SK-N-SH (cell line): Measurements from ENCODE around the gene ATP6V0C. TPM values are rescaled to one million over a fixed set of nuclear protein-coding genes. Genes with fewer than 3 reads are reported as not detected.

Source experiments
- CTCF ChIA-PET: fragments of 300-600, 350-600 bp; formaldehyde crosslinking; extraction: SDS; loops from one replicate; lab custom pipeline; 2021; lab: Yijun Ruan, JAX
- POLR2A ChIA-PET: fragments of 350-600 bp; sonication (Branson Sonifier 250); formaldehyde crosslinking; extraction: SDS; loops from one replicate; lab custom pipeline; 2020; ENCODE audit warnings: antibody characterized with exemption, inconsistent platforms; lab: Yijun Ruan, JAX
- DNase-seq: peaks from one replicate; pipeline ENCODE4 v3.0.0; 2012
- H2AFZ ChIP-seq: fragments of 200-600 bp; sonication (generic); 2 replicates; pipeline ENCODE4 v1.8.1; 2016; ENCODE audit warnings: antibody characterized with exemption, mild to moderate bottlenecking, low read depth
- H3F3A ChIP-seq: fragments of 200-600 bp; sonication (generic); replicated peaks from 2 replicates; pipeline ENCODE3; 2016; ENCODE audit warnings: antibody characterized with exemption, mild to moderate bottlenecking; ENCODE audit not compliant: insufficient read depth
- H3K27ac ChIP-seq, 2 experiments: fragments of 200-500 bp in 1 of 2; fragments of 200-600 bp in 1 of 2; sonication (Bioruptor generic) in 1 of 2; sonication (generic), shearing (Covaris generic) in 1 of 2; 2 replicates each; pipeline versions ENCODE4 v1.5.1 to v1.6.1; 2014 to 2016; ENCODE audit warnings: low read depth in 2 of 2, inconsistent platforms in 1 of 2, low read length in 1 of 2, mild to moderate bottlenecking in 1 of 2, mixed read lengths in 1 of 2
- H3K27me3 ChIP-seq: fragments of 200-600 bp; sonication (generic), shearing (Covaris generic); 2 replicates; pipeline ENCODE4 v1.6.1; 2016; ENCODE audit warnings: mixed run types; ENCODE audit not compliant: insufficient read depth
- H3K36me3 ChIP-seq, 2 experiments: fragments of 200-500 bp in 1 of 2; fragments of 200-600 bp in 1 of 2; sonication (Bioruptor generic) in 1 of 2; sonication (generic) in 1 of 2; replicated peaks in 1 of 2; 2 replicates each; pipeline versions ENCODE3 to v1.5.1; 2014 to 2016; ENCODE audit warnings: low read length in 1 of 2, mild to moderate bottlenecking in 1 of 2; ENCODE audit not compliant: insufficient read depth in 2 of 2, control insufficient read depth in 1 of 2
- H3K4me1 ChIP-seq, 2 experiments: fragments of 200-500 bp in 1 of 2; fragments of 200-600 bp in 1 of 2; sonication (Bioruptor generic) in 1 of 2; sonication (generic), shearing (Covaris generic) in 1 of 2; 2 replicates each; pipeline versions ENCODE4 v1.5.1 to v1.6.1; 2014 to 2016; ENCODE audit warnings: low read depth in 1 of 2, low read length in 1 of 2, mixed run types in 1 of 2; ENCODE audit not compliant: insufficient read depth in 2 of 2, control insufficient read depth in 1 of 2
- H3K4me2 ChIP-seq: fragments of 200-600 bp; sonication (generic), shearing (Covaris generic); 2 replicates; pipeline ENCODE4 v1.6.1; 2017; ENCODE audit warnings: mixed run types
- H3K4me3 ChIP-seq, 2 experiments: fragments of 200-500 bp in 1 of 2; fragments of 200-600 bp in 1 of 2; sonication (Bioruptor generic) in 1 of 2; sonication (generic), shearing (Covaris generic) in 1 of 2; 2 replicates each; pipeline versions ENCODE4 v1.5.1 to v1.8.1; 2014 to 2016; ENCODE audit warnings: low read depth in 2 of 2, inconsistent platforms in 1 of 2, low read length in 1 of 2, mild to moderate bottlenecking in 1 of 2, mixed read lengths in 1 of 2, moderate library complexity in 1 of 2
- H3K79me2 ChIP-seq: fragments of 200-600 bp; sonication (generic); 2 replicates; pipeline ENCODE4 v1.8.1; 2017; ENCODE audit warnings: mild to moderate bottlenecking; ENCODE audit not compliant: insufficient read depth
- H3K9ac ChIP-seq: fragments of 200-600 bp; sonication (generic); 2 replicates; pipeline ENCODE4 v1.6.1; 2017; ENCODE audit warnings: mixed run types
- H3K9me2 ChIP-seq: fragments of 200-600 bp; sonication (generic); 2 replicates; pipeline ENCODE4 v1.6.1; 2017; ENCODE audit warnings: mixed run types
- H3K9me3 ChIP-seq: fragments of 200-600 bp; sonication (generic); 2 replicates; pipeline ENCODE4 v1.6.1; 2017; ENCODE audit warnings: mixed run types, mild to moderate bottlenecking, moderate library complexity
- H4K20me1 ChIP-seq: fragments of 200-600 bp; sonication (generic); 2 replicates; pipeline ENCODE4 v1.6.1; 2017; ENCODE audit warnings: mild to moderate bottlenecking, mixed run types; ENCODE audit not compliant: insufficient read depth
- CHD2 ChIP-seq: fragments of 150-350 bp; IDR thresholded peaks from 2 replicates; pipeline ENCODE4 v1.6.1; 2018; ENCODE audit warnings: low read length; ENCODE audit not compliant: partially characterized antibody
- EZH2phosphoT487 ChIP-seq: fragments of 200-600 bp; sonication (generic); IDR thresholded peaks from 2 replicates; pipeline ENCODE4 v1.6.1; 2017; ENCODE audit warnings: low read depth, mixed run types, mild to moderate bottlenecking, antibody characterized with exemption, moderate library complexity, borderline replicate concordance
- FOSL2 ChIP-seq: IDR thresholded peaks from 2 replicates; pipeline ENCODE4 v1.4.0; 2012; ENCODE audit warnings: low read depth, mild to moderate bottlenecking, moderate library complexity, borderline replicate concordance
- FOXJ3 ChIP-seq: sonication (generic); formaldehyde crosslinking; IDR thresholded peaks from 2 replicates; pipeline ENCODE4 v1.5.1; 2020; ENCODE audit warnings: mild to moderate bottlenecking, missing genetic modification reagents
- FOXM1 ChIP-seq: IDR thresholded peaks from 2 replicates; pipeline ENCODE4 v1.4.0; 2012; ENCODE audit warnings: low read depth, mild to moderate bottlenecking
- GABPA ChIP-seq: IDR thresholded peaks from 2 replicates; pipeline ENCODE4 v1.4.0; 2012; ENCODE audit warnings: low read depth, mild to moderate bottlenecking
- IRF3 ChIP-seq: fragments of 150-350 bp; IDR thresholded peaks from 2 replicates; pipeline ENCODE4 v1.6.1; 2016; ENCODE audit warnings: mild to moderate bottlenecking, low read depth, low read length
- MXI1 ChIP-seq: IDR thresholded peaks from 2 replicates; pipeline ENCODE4 v1.6.1; 2012; ENCODE audit warnings: mild to moderate bottlenecking, low read depth, low read length, improper control_type of control experiment
- NRF1 ChIP-seq: IDR thresholded peaks from 2 replicates; pipeline ENCODE4 v1.6.1; 2012; ENCODE audit warnings: low read depth, mild to moderate bottlenecking, low read length
- RAD21 ChIP-seq: IDR thresholded peaks from 2 replicates; pipeline ENCODE4 v1.6.1; 2012; ENCODE audit warnings: mild to moderate bottlenecking, low read length
- RFX5 ChIP-seq: IDR thresholded peaks from 2 replicates; pipeline ENCODE4 v1.6.1; 2012; ENCODE audit warnings: mild to moderate bottlenecking, improper control_type of control experiment, low read length
- RXRA ChIP-seq: IDR thresholded peaks from 2 replicates; pipeline ENCODE4 v1.4.0; 2012; ENCODE audit warnings: low read depth, mild to moderate bottlenecking, borderline replicate concordance
- TCF12 ChIP-seq: IDR thresholded peaks from 2 replicates; pipeline ENCODE4 v1.4.0; 2012
- USF2 ChIP-seq: fragments of 150-350 bp; IDR thresholded peaks from 2 replicates; pipeline ENCODE4 v1.6.1; 2017; ENCODE audit warnings: antibody characterized with exemption, low read length, low read depth, borderline replicate concordance
- YY1 ChIP-seq: IDR thresholded peaks from 2 replicates; pipeline ENCODE4 v1.4.0; 2012; ENCODE audit warnings: low read depth, mild to moderate bottlenecking
- ZBTB33 ChIP-seq: IDR thresholded peaks from 2 replicates; pipeline ENCODE4 v1.4.0; 2012; ENCODE audit warnings: low read depth, borderline replicate concordance
- WGBS: methylation state at CpG from one replicate; pipeline ENCODE4 v1.1.6; 2017; ENCODE audit warnings: low lambda C conversion rate; 5-methylcytosine and 5-hydroxymethylcytosine counted together
- polyA plus RNA-seq, 3 experiments: library from polyadenylated mRNA; depleted of rRNA; stranded (reverse); fragments of >200 nt; gene quantifications; 2 replicates each; pipeline ENCODE4 v1.2.3, GENCODE V29; 2012
- TF ChIP-seq, protein P1 (sequence below): IDR thresholded peaks from 2 replicates; pipeline ENCODE4 v1.4.0; 2012; ENCODE audit warnings: low read depth
- TF ChIP-seq, protein P2 (sequence below): fragments of 200-600 bp; sonication (generic); IDR thresholded peaks from 2 replicates; pipeline ENCODE4 v1.6.1; 2017; ENCODE audit warnings: antibody characterized with exemption, mild to moderate bottlenecking, moderate library complexity
- TF ChIP-seq, protein P3 (sequence below): IDR thresholded peaks from 2 replicates; pipeline ENCODE4 v1.6.1; 2012; ENCODE audit warnings: mild to moderate bottlenecking, low read depth, low read length, moderate library complexity

The ATP6V0C gene
- polyA plus RNA-seq, 1 of the 3 experiments (the other 2 are of a cell fraction) = 80.1 TPM

DNA sequence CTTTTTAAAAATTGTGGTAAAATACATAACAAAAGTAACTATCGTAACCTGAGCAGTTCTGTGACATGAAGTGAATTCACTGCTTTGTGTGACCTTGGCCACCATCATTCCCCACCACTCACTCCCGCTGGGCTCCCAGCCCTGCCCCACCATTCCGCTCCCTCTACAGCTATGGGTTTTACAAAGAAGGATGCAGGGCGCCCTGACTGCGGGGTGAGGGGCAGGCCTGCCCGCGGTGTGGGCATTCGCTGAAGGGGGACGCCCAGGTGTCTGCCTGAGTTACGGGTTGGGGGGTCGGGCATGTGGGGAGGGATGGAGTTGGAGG is 17.6 kb downstream of the ATP6V0C start, which contains the start of gene CEMP1:
TSS of gene CEMP1 (minus strand) at position 38 of the 325 bp plus-strand sequence. CDS start 335 bp downstream, outside the sequence.
- POLR2A ChIA-PET = interaction anchor here (0.6 to 2.2 kb wide), 3 partner anchors 11 to 376 kb away, joined by 3 to 15 read pairs (median 5); partner anchors contain the start of gene AMDHD2

More for the DNA sequence above, 17.6 kb downstream of the ATP6V0C start, which contains the start of gene CEMP1:
- Histone ChIP-seq H3K27me3 (no peaks in the 10 kb centered on the region), H3K4me2 (peak within 1 kb of the TSS; percentile 95), H3K9ac (peak within 1 kb of the TSS; percentile 63), H3K4me3 (peak within 1 kb of the TSS; percentile 58 to 67), H3K79me2 (no peaks in the 10 kb centered on the region), H3K27ac (peak within 1 kb of the TSS; percentile 67 to 84), H2AFZ (peak within 1 kb of the TSS; percentile 79; the same call in 1 of the 2 replicates), H3K9me3 (no peaks in the 10 kb centered on the region), H3K36me3 (peaks cover 0 to 15% of the 10 kb centered on the region in 2 experiments), H3K4me1 (peaks cover 0 to 8% of the 10 kb centered on the region in 2 experiments; a peak in 2 of 4 replicates), H3F3A (peaks cover 19% of the 10 kb centered on the region), H4K20me1 (no peaks in the 10 kb centered on the region), H3K9me2 (no peaks in the 10 kb centered on the region)
- no peak for TF ChIP-seq MXI1
- TF ChIP-seq YY1 = no peak
- TF ChIP-seq IRF3 = no peak
- TF ChIP-seq FOXJ3 (CRISPR knock-in tag) = no peak
- no peak for TF ChIP-seq NRF1
- no peak for TF ChIP-seq TCF12
- TF ChIP-seq USF2 = no peak
- TF ChIP-seq, protein P1, sequence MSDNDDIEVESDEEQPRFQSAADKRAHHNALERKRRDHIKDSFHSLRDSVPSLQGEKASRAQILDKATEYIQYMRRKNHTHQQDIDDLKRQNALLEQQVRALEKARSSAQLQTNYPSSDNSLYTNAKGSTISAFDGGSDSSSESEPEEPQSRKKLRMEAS = no peak
- TF ChIP-seq, protein P2, sequence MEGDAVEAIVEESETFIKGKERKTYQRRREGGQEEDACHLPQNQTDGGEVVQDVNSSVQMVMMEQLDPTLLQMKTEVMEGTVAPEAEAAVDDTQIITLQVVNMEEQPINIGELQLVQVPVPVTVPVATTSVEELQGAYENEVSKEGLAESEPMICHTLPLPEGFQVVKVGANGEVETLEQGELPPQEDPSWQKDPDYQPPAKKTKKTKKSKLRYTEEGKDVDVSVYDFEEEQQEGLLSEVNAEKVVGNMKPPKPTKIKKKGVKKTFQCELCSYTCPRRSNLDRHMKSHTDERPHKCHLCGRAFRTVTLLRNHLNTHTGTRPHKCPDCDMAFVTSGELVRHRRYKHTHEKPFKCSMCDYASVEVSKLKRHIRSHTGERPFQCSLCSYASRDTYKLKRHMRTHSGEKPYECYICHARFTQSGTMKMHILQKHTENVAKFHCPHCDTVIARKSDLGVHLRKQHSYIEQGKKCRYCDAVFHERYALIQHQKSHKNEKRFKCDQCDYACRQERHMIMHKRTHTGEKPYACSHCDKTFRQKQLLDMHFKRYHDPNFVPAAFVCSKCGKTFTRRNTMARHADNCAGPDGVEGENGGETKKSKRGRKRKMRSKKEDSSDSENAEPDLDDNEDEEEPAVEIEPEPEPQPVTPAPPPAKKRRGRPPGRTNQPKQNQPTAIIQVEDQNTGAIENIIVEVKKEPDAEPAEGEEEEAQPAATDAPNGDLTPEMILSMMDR = no peak
- no peak for TF ChIP-seq RFX5
- TF ChIP-seq FOSL2 = no peak
- no peak for TF ChIP-seq RXRA
- no peak for TF ChIP-seq FOXM1
- no peak for TF ChIP-seq GABPA
- no peak for TF ChIP-seq EZH2phosphoT487
- TF ChIP-seq CHD2 = no peak
- no peak for TF ChIP-seq ZBTB33
- TF ChIP-seq, protein P3, sequence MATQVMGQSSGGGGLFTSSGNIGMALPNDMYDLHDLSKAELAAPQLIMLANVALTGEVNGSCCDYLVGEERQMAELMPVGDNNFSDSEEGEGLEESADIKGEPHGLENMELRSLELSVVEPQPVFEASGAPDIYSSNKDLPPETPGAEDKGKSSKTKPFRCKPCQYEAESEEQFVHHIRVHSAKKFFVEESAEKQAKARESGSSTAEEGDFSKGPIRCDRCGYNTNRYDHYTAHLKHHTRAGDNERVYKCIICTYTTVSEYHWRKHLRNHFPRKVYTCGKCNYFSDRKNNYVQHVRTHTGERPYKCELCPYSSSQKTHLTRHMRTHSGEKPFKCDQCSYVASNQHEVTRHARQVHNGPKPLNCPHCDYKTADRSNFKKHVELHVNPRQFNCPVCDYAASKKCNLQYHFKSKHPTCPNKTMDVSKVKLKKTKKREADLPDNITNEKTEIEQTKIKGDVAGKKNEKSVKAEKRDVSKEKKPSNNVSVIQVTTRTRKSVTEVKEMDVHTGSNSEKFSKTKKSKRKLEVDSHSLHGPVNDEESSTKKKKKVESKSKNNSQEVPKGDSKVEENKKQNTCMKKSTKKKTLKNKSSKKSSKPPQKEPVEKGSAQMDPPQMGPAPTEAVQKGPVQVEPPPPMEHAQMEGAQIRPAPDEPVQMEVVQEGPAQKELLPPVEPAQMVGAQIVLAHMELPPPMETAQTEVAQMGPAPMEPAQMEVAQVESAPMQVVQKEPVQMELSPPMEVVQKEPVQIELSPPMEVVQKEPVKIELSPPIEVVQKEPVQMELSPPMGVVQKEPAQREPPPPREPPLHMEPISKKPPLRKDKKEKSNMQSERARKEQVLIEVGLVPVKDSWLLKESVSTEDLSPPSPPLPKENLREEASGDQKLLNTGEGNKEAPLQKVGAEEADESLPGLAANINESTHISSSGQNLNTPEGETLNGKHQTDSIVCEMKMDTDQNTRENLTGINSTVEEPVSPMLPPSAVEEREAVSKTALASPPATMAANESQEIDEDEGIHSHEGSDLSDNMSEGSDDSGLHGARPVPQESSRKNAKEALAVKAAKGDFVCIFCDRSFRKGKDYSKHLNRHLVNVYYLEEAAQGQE = no peak
- no peak for TF ChIP-seq RAD21
- CTCF ChIA-PET = interaction anchor here (0.6 to 1.0 kb wide), 3 partner anchors 12 to 101 kb away, joined by 3 to 5 read pairs (median 3); partner anchors contain the start of gene AMDHD2
- WGBS = 40% methylated on average over 9 of the region's 11 CpGs
- no peak for DNase-seq
